Measurements from ENCODE around the gene GRM3. TPM values are rescaled to one million over a fixed set of nuclear protein-coding genes. Genes with fewer than 3 reads are reported as not detected.

GRM3 gene
- total RNA-seq, 4 donors from 2014 or later, result not detected

DNA sequence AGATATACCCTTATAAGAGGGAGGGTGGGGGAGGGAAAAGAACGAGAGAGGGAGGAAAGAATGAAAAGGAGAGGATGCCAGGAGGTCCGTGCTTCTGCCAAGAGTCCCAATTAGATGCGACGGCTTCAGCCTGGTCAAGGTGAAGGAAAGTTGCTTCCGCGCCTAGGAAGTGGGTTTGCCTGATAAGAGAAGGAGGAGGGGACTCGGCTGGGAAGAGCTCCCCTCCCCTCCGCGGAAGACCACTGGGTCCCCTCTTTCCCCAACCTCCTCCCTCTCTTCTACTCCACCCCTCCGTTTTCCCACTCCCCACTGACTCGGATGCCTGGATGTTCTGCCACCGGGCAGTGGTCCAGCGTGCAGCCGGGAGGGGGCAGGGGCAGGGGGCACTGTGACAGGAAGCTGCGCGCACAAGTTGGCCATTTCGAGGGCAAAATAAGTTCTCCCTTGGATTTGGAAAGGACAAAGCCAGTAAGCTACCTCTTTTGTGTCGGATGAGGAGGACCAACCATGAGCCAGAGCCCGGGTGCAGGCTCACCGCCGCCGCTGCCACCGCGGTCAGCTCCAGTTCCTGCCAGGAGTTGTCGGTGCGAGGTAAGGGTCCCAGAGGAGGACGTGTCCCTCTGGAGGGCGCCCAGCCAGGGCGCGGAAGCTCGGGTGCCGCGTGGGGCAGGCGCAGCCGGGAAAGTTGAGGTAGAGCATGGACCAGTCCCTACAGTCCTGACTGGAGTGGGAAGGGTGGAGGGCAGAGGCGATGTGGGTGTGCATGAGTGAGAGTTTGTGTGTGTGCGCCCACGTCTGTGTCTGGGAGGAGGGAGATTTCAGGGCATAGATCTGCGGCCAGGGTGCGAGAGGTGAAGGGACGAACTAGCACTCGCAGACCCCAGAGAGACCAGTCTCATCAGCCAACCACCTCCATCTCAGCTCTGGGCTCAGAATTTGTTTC, 844 bp downstream of the GRM3 start:
- Histone ChIP-seq H3K27me3 (peaks cover 0 to 34% (median 0%) of the 10 kb centered on the region in 4 donors), H3K36me3 (no peaks in the 10 kb centered on the region), H3K9me3 (no peaks in the 10 kb centered on the region), H3K27ac (no peak overlapping the region), H3K4me3 (peak overlapping the region in 3 of 4 donors; percentile 1 to 54 (median 21)), H3K4me1 (peaks cover 0 to 20% (median 8%) of the 10 kb centered on the region in 3 donors)
- TF ChIP-seq, protein P1, sequence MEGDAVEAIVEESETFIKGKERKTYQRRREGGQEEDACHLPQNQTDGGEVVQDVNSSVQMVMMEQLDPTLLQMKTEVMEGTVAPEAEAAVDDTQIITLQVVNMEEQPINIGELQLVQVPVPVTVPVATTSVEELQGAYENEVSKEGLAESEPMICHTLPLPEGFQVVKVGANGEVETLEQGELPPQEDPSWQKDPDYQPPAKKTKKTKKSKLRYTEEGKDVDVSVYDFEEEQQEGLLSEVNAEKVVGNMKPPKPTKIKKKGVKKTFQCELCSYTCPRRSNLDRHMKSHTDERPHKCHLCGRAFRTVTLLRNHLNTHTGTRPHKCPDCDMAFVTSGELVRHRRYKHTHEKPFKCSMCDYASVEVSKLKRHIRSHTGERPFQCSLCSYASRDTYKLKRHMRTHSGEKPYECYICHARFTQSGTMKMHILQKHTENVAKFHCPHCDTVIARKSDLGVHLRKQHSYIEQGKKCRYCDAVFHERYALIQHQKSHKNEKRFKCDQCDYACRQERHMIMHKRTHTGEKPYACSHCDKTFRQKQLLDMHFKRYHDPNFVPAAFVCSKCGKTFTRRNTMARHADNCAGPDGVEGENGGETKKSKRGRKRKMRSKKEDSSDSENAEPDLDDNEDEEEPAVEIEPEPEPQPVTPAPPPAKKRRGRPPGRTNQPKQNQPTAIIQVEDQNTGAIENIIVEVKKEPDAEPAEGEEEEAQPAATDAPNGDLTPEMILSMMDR (IDR thresholded peaks at IDR 0.05), result no peak
- no peak for TF ChIP-seq POLR2A (IDR thresholded peaks at IDR 0.05)
- intact Hi-C loops (cut with DNase I), result no loop called here
- WGBS, 2 donors, result 6 to 11% methylated on average over 22 to 30 of the region's 42 CpGs
- no peak for DNase-seq

DNA sequence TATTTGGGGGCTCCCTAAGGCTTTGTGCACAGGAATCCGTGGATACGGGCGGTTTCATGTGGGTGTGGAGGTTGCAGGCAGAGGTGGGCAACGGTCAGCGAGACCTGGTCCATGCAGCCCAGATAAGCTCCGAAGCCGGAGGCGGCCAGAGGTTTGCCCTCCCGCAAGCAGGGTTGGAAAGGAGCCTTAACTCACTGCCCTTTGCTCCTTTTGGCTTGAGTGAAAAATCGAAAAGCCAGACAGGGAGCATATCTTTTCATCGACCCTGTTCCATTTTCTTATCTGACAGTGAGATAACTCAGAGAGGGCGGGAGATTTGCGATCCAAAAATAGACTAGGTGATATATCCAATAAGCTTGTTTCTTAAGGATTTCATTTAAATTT, 1.5 kb downstream of the GRM3 start:
- TF ChIP-seq, protein P1 (IDR thresholded peaks at IDR 0.05), result no peak
- no peak for TF ChIP-seq POLR2A (IDR thresholded peaks at IDR 0.05)
- intact Hi-C loops (cut with DNase I), result no loop called here
- Histone ChIP-seq H3K9me3 (no peaks in the 10 kb centered on the region), H3K27ac (no peak overlapping the region), H3K4me1 (peaks cover 0 to 20% (median 8%) of the 10 kb centered on the region in 3 donors), H3K27me3 (peaks cover 0 to 34% (median 0%) of the 10 kb centered on the region in 4 donors), H3K36me3 (no peaks in the 10 kb centered on the region), H3K4me3 (no peak overlapping the region)
- DNase-seq, result no peak
- 29 to 30% methylated on average over 5 to 13 of the region's 13 CpGs for WGBS, 2 donors

DNA sequence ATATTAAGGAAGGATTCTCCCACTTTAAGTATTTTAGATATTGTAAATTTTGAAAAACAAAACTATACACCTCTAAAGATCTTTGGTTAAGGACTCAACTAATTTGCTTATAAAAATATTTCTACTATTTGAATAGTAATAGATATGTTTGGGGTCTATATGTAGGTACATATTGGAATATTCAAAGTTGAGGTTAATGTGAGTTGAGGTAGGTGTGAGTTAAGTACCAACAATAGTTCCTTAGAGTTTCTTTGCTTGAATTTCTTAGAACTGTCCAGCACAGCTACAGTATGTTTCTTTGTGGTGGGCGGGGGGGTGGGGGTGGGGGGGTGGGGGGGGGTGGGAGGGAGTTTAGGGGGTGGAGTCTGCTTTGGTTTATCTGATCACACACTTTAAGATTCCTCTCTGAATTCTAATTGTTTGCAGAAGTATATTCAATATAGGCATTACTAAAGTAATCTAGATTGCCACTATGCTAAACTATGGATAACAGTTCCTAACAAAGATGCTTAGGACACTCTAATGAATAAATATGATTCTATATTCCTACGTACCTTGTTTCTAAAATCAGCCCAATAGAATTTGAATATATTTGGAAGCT, 2.1 kb downstream of the GRM3 start:
- no peak for DNase-seq
- peaks cover 0 to 20% (median 8%) of the 10 kb centered on the region in 3 donors for H3K4me1 ChIP-seq
- 38 to 46% methylated on average over 2 of the region's 2 CpGs for WGBS, 2 donors
- no peak overlapping the region for H3K27ac ChIP-seq
- H3K4me3 ChIP-seq, result no peak overlapping the region
- intact Hi-C loops (cut with DNase I), result no loop called here
- H3K9me3 ChIP-seq, result no peaks in the 10 kb centered on the region
- no peaks in the 10 kb centered on the region for H3K36me3 ChIP-seq
- H3K27me3 ChIP-seq, result peaks cover 0 to 34% (median 0%) of the 10 kb centered on the region in 4 donors
- TF ChIP-seq, protein P1 (IDR thresholded peaks at IDR 0.05), result no peak
- TF ChIP-seq POLR2A (IDR thresholded peaks at IDR 0.05), result no peak

DNA sequence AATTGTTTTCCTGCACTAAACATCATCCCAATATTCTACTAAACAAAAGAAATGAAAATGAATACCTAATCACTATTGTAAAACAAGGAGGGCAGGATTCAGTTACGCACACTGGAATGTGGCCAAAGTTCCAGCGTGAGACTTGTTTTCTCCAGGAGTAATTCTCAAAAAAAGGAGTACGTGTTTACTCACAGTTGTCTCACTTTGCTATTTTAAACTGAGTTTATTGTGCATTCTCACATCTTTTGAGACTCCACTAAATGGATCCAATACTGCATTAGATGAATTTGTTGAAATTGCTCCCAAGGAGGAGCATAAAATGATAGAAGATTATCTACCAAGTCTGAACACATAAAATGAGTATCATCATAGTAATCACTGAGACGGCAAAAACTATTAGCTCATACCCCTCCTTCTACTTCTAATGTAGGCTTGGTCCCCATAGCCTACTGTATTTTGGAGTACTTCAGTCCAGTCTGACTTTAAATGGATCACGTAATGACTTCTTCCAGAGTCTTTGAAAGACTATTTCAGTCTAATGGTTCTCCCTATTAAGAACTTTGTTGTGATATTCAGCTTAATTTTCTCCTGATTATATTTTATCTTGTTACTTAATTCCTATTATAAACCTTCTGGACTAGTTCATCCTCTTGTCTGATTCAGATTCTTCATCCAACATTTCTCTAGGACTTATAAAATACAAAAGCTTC, 3.8 kb downstream of the GRM3 start:
- H3K4me3 ChIP-seq, result no peak overlapping the region
- DNase-seq, result no peak
- no peak overlapping the region for H3K27ac ChIP-seq
- TF ChIP-seq, protein P1 (IDR thresholded peaks at IDR 0.05), result no peak
- TF ChIP-seq POLR2A (IDR thresholded peaks at IDR 0.05), result no peak
- H3K36me3 ChIP-seq, result no peaks in the 10 kb centered on the region
- intact Hi-C loops (cut with DNase I), result no loop called here
- WGBS, 2 donors, result 64 to 79% methylated on average over 5 of the region's 5 CpGs
- H3K27me3 ChIP-seq, result peaks cover 0 to 29% (median 0%) of the 10 kb centered on the region in 4 donors
- peaks cover 0 to 20% (median 8%) of the 10 kb centered on the region in 3 donors for H3K4me1 ChIP-seq
- no peaks in the 10 kb centered on the region for H3K9me3 ChIP-seq
